NCI-H526 (cell line): ENCODE results near the gene UQCC2.

ENCODE experiments used
- DNase-seq, 2 experiments: peaks; one replicate each; lab custom pipeline; 2025; lab: John Stamatoyannopoulos, UW

Gene UQCC2

GRCh38 chr6:33690766-33691165 lies 20.7 kb downstream of the UQCC2 start:
- no peak for DNase-seq

- DNase-seq, result no peak
These were observed 21.6 kb downstream of the UQCC2 start for GRCh38 chr6:33689879-33690278.

GRCh38 chr6:33689148-33689494 lies 22.4 kb downstream of the UQCC2 start:
- DNase-seq, result no peak

- DNase-seq, result no peak
These were observed 22.9 kb downstream of the UQCC2 start for GRCh38 chr6:33688451-33689147.

- DNase-seq, result no peak
These were observed 23.5 kb downstream of the UQCC2 start for GRCh38 chr6:33688006-33688405.

- DNase-seq, result no peak
These were observed 24.2 kb downstream of the UQCC2 start for GRCh38 chr6:33686981-33687975.

GRCh38 chr6:33686225-33686924 lies 25.1 kb downstream of the UQCC2 start:
- no peak for DNase-seq

GRCh38 chr6:33685411-33686224 lies 25.9 kb downstream of the UQCC2 start:
- DNase-seq, result no peak

GRCh38 chr6:33684983-33685382 lies 26.5 kb downstream of the UQCC2 start:
- DNase-seq, result no peak

GRCh38 chr6:33684428-33684896 lies 27.0 kb downstream of the UQCC2 start:
- DNase-seq, result no peak

- no peak for DNase-seq
These were observed 27.7 kb downstream of the UQCC2 start for GRCh38 chr6:33683576-33684427.

- peak in 1 of 2 experiments; percentile 20 for DNase-seq
These were observed 28.4 kb downstream of the UQCC2 start for GRCh38 chr6:33683051-33683571.

GRCh38 chr6:33682341-33682740 lies 29.2 kb downstream of the UQCC2 start:
- DNase-seq, result no peak

GRCh38 chr6:33679761-33680160 lies 31.7 kb downstream of the UQCC2 start:
- DNase-seq, result no peak

GRCh38 chr6:33678932-33679490 lies 32.5 kb downstream of the UQCC2 start:
- no peak for DNase-seq

GRCh38 chr6:33678233-33678931 lies 33.1 kb downstream of the UQCC2 start:
- no peak for DNase-seq

GRCh38 chr6:33677689-33678088 lies 33.8 kb downstream of the UQCC2 start:
- DNase-seq, result no peak

GRCh38 chr6:33677143-33677660 lies 34.3 kb downstream of the UQCC2 start:
- DNase-seq, result no peak
